ENCODE measurements around the gene PLEKHA8. TPM values are rescaled to one million over a fixed set of nuclear protein-coding genes. Genes with fewer than 3 reads are reported as not detected.

Gene PLEKHA8
- total RNA-seq, 1 experiment from 2014 or later, result 12.0 TPM

GRCh38 chr7:30150711-30151110 lies 122.5 kb downstream of the PLEKHA8 start:
- CTCF ChIA-PET, result interaction anchor here (0.7 to 1.4 kb wide), 2 partner anchors 14 to 102 kb away, joined by 3 to 4 read pairs; no protein-coding TSS in a partner anchor
- H3K27ac Mint-ChIP-seq (ENCODE audit: low read depth, unreplicated experiment), result no peak overlapping the region
- no peaks in the 10 kb centered on the region for H3K4me1 Mint-ChIP-seq (ENCODE audit: insufficient read depth, unreplicated experiment)
- BruUV-seq (replicated peaks), result no TSS peak
- no peaks in the 10 kb centered on the region for H3K9me3 Mint-ChIP-seq (ENCODE audit: unreplicated experiment)
- H3K36me3 Mint-ChIP-seq (ENCODE audit: insufficient read depth, unreplicated experiment), result peaks cover 8% of the 10 kb centered on the region
- no peaks in the 10 kb centered on the region for H3K27me3 Mint-ChIP-seq (ENCODE audit: insufficient read depth, unreplicated experiment)
- POLR2A ChIA-PET, result no interaction called here
- intact Hi-C loops (cut with micrococcal nuclease), result no loop called here
- TF ChIP-seq CTCF (IDR thresholded peaks at IDR 0.05; ENCODE audit: unreplicated experiment), result no peak
- H3K4me3 Mint-ChIP-seq (ENCODE audit: unreplicated experiment), result no peak overlapping the region
- no peak for DNase-seq (ENCODE audit: unreplicated experiment)

- DNase-seq (ENCODE audit: unreplicated experiment), result no peak
- Mint-ChIP-seq H3K9me3 (ENCODE audit: unreplicated experiment) (no peaks in the 10 kb centered on the region), H3K27ac (ENCODE audit: low read depth, unreplicated experiment) (no peak overlapping the region), H3K4me3 (ENCODE audit: unreplicated experiment) (no peak overlapping the region), H3K4me1 (ENCODE audit: insufficient read depth, unreplicated experiment) (no peaks in the 10 kb centered on the region), H3K27me3 (ENCODE audit: insufficient read depth, unreplicated experiment) (no peaks in the 10 kb centered on the region), H3K36me3 (ENCODE audit: insufficient read depth, unreplicated experiment) (peaks cover 7% of the 10 kb centered on the region)
- no peak for TF ChIP-seq CTCF (IDR thresholded peaks at IDR 0.05; ENCODE audit: unreplicated experiment)
- CTCF ChIA-PET, result interaction anchor here (1.3 kb wide), 1 partner anchor 11 kb away, joined by 4 read pairs; no protein-coding TSS in a partner anchor
- POLR2A ChIA-PET, result interaction anchor here (1.1 to 1.6 kb wide), 3 partner anchors 9 to 19 kb away, joined by 3 to 4 read pairs (median 4); no protein-coding TSS in a partner anchor
- intact Hi-C loops (cut with micrococcal nuclease), result no loop called here
- no TSS peak for BruUV-seq (replicated peaks)
These were observed 125.9 kb downstream of the PLEKHA8 start for GRCh38 chr7:30154111-30154587.

GRCh38 chr7:30155481-30155880 lies 127.3 kb downstream of the PLEKHA8 start:
- no peaks in the 10 kb centered on the region for H3K27me3 Mint-ChIP-seq (ENCODE audit: insufficient read depth, unreplicated experiment)
- ChIA-PET POLR2A (no interaction called here), CTCF (interaction anchor here (0.9 to 1.3 kb wide), 2 partner anchors 9 kb away, joined by 4 read pairs; no protein-coding TSS in a partner anchor)
- H3K27ac Mint-ChIP-seq (ENCODE audit: low read depth, unreplicated experiment), result no peak overlapping the region
- no peak for TF ChIP-seq CTCF (IDR thresholded peaks at IDR 0.05; ENCODE audit: unreplicated experiment)
- intact Hi-C loops (cut with micrococcal nuclease), result no loop called here
- H3K4me3 Mint-ChIP-seq (ENCODE audit: unreplicated experiment), result no peak overlapping the region
- DNase-seq (ENCODE audit: unreplicated experiment), result no peak
- no peaks in the 10 kb centered on the region for H3K36me3 Mint-ChIP-seq (ENCODE audit: insufficient read depth, unreplicated experiment)
- no TSS peak for BruUV-seq (replicated peaks)
- H3K9me3 Mint-ChIP-seq (ENCODE audit: unreplicated experiment), result no peaks in the 10 kb centered on the region
- no peaks in the 10 kb centered on the region for H3K4me1 Mint-ChIP-seq (ENCODE audit: insufficient read depth, unreplicated experiment)

DNA sequence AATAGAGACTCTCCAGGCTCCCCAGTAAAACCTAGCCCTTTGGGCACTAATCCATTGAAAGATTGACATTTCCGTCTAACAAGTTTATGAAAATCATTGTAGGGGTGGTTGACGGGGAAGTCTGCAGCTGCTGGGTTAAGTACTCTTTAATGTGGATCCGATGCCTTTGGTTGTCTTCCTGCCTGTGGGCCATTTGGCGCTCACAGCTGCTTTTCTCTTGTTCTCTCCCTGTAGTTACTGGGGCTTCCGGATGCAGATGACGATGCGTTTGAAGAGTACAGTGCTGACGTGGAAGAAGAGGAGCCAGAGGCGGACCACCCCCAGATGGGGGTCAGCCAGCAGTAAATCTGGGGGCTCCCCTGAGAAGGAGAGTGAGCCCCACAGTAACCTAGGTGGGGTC lies 129.0 kb downstream of the PLEKHA8 start:
- Mint-ChIP-seq H3K4me3 (ENCODE audit: unreplicated experiment) (no peak overlapping the region), H3K27ac (ENCODE audit: low read depth, unreplicated experiment) (no peak overlapping the region), H3K36me3 (ENCODE audit: insufficient read depth, unreplicated experiment) (no peaks in the 10 kb centered on the region), H3K9me3 (ENCODE audit: unreplicated experiment) (no peaks in the 10 kb centered on the region), H3K4me1 (ENCODE audit: insufficient read depth, unreplicated experiment) (peaks cover under 1% of the 10 kb centered on the region), H3K27me3 (ENCODE audit: insufficient read depth, unreplicated experiment) (no peaks in the 10 kb centered on the region)
- CTCF ChIA-PET, result no interaction called here
- POLR2A ChIA-PET, result interaction anchor here (0.8 to 1.2 kb wide), 2 partner anchors 13 to 15 kb away, joined by 3 to 4 read pairs; no protein-coding TSS in a partner anchor
- DNase-seq (ENCODE audit: unreplicated experiment), result no peak
- no peak for TF ChIP-seq CTCF (IDR thresholded peaks at IDR 0.05; ENCODE audit: unreplicated experiment)
- BruUV-seq (replicated peaks), result no TSS peak
- intact Hi-C loops (cut with micrococcal nuclease), result no loop called here
